Muscle layer of duodenum (tissue), 2 donors: Measurements from ENCODE around the gene RIPOR2.

Source experiments
- H3K27ac ChIP-seq: one replicate; pipeline ENCODE4 v1.7.0; 2013; ENCODE audit warnings: mild to moderate bottlenecking, low read length
- H3K27me3 ChIP-seq: one replicate; pipeline ENCODE4 v1.7.0; 2013; ENCODE audit warnings: low read depth, mild to moderate bottlenecking, control low read depth, low read length
- H3K36me3 ChIP-seq, 2 donors: one replicate each; pipeline ENCODE4 v1.7.0; 2013; ENCODE audit warnings: low read length in 2 of 2, control low read depth in 1 of 2, mild to moderate bottlenecking in 1 of 2; ENCODE audit not compliant: insufficient read depth in 2 of 2, control insufficient read depth in 1 of 2
- H3K4me1 ChIP-seq, 2 donors: one replicate each; pipeline ENCODE4 v1.7.0; 2013; ENCODE audit warnings: low read length in 2 of 2, mild to moderate bottlenecking in 2 of 2, control low read depth in 1 of 2, moderate library complexity in 1 of 2; ENCODE audit not compliant: insufficient read depth in 2 of 2, control insufficient read depth in 1 of 2
- H3K4me3 ChIP-seq, 2 donors: one replicate each; pipeline ENCODE4 v1.7.0; 2013; ENCODE audit warnings: low read length in 2 of 2, low read depth in 1 of 2, mild to moderate bottlenecking in 1 of 2
- H3K9me3 ChIP-seq, 2 donors: one replicate each; pipeline ENCODE4 v1.7.0; 2013; ENCODE audit warnings: low read length in 2 of 2, control low read depth in 1 of 2, mild to moderate bottlenecking in 1 of 2; ENCODE audit not compliant: control insufficient read depth in 1 of 2
- donor health status: healthy.

The RIPOR2 gene

GRCh38 chr6:24910331-24910960 lies 25.3 kb downstream of the RIPOR2 start:
- no peaks in the 10 kb centered on the region for H3K9me3 ChIP-seq
- H3K27me3 ChIP-seq: no peaks in the 10 kb centered on the region
- H3K4me3 ChIP-seq: peak overlapping the region; percentile 66 to 81
- H3K4me1 ChIP-seq: peaks cover 0 to 20% of the 10 kb centered on the region in 2 donors
- H3K27ac ChIP-seq: no peak overlapping the region
- H3K36me3 ChIP-seq: no peaks in the 10 kb centered on the region

GRCh38 chr6:24909241-24910216 lies 26.2 kb downstream of the RIPOR2 start:
- Histone ChIP-seq H3K36me3 (no peaks in the 10 kb centered on the region), H3K27me3 (no peaks in the 10 kb centered on the region), H3K27ac (no peak overlapping the region), H3K4me3 (peak overlapping the region; percentile 66 to 81), H3K9me3 (no peaks in the 10 kb centered on the region), H3K4me1 (peaks cover 0 to 20% of the 10 kb centered on the region in 2 donors)

- H3K4me3 ChIP-seq: peak overlapping the region; percentile 11 to 13
These were observed 27.1 kb downstream of the RIPOR2 start for GRCh38 chr6:24908650-24909035.

DNA sequence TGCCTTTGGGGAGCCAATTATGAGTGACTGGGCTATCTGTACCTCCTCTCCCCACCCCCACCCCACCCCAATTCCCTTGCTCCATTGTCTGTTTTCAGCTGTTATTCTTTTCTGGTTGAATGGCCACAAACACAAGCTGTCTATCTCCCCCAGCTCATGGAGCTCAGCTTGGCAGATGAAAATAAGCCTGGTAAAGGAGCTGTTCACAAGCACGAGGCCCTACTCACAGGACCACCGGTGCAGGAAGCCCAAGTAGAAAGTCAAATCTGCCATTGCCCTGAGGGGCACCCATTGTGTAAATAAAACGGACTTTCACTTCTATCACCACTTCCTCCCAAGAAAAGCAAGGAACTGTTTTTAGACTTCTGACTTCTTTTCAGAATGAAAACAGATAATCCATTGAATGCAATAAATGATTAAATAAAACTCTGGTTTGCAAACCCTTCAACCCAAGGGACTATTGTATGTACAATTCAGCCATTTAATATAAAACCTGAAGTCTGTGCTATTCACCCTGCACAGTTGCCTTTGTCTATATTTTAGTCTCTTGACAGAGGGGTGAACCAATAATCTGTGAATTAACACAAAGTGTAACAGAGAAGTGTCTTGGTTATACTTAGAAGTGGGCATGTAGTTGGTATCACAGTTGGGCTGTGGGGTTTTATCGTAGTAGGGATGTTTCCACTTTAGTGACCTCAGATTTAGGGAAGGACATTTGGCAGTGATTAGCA lies 27.7 kb downstream of the RIPOR2 start:
- Histone ChIP-seq H3K4me1 (peaks cover 0 to 20% of the 10 kb centered on the region in 2 donors), H3K27ac (no peak overlapping the region), H3K9me3 (no peaks in the 10 kb centered on the region), H3K4me3 (no peak overlapping the region), H3K27me3 (no peaks in the 10 kb centered on the region), H3K36me3 (no peaks in the 10 kb centered on the region)

More at GRCh38 chr6:24908650-24909035, 27.1 kb downstream of the RIPOR2 start:
- Histone ChIP-seq H3K4me1 (peaks cover 0 to 20% of the 10 kb centered on the region in 2 donors), H3K27me3 (no peaks in the 10 kb centered on the region), H3K9me3 (no peaks in the 10 kb centered on the region), H3K36me3 (no peaks in the 10 kb centered on the region), H3K27ac (no peak overlapping the region)

- peaks cover 0 to 13% of the 10 kb centered on the region in 2 donors for H3K4me1 ChIP-seq
- H3K36me3 ChIP-seq: no peaks in the 10 kb centered on the region
- no peak overlapping the region for H3K27ac ChIP-seq
- no peaks in the 10 kb centered on the region for H3K27me3 ChIP-seq
- H3K9me3 ChIP-seq: no peaks in the 10 kb centered on the region
- no peak overlapping the region for H3K4me3 ChIP-seq
These were observed 29.4 kb downstream of the RIPOR2 start for GRCh38 chr6:24906314-24906713.

GRCh38 chr6:24905483-24905882 lies 30.3 kb downstream of the RIPOR2 start:
- no peaks in the 10 kb centered on the region for H3K9me3 ChIP-seq
- H3K4me1 ChIP-seq: peaks cover 0 to 11% of the 10 kb centered on the region in 2 donors
- no peak overlapping the region for H3K27ac ChIP-seq
- no peaks in the 10 kb centered on the region for H3K36me3 ChIP-seq
- H3K4me3 ChIP-seq: no peak overlapping the region
- no peaks in the 10 kb centered on the region for H3K27me3 ChIP-seq

DNA sequence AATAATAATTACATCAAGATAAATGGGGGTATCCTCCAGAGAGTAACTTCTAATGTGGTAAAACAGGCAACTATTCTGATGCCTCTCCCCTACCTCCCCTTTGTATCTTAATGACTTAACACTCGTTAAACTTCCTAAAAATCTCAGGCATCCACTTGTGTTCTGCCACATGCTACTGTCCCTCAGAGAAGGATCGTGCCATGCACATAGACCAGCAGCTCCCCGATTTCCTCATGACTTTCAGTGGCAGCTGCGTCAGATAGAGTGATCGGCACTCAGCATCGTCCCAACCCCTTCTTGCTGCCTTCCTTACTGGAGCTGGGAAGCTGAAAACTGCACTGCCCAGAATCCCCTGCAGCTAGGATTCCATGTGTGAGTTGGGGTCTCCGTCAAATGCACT lies 32.1 kb downstream of the RIPOR2 start:
- Histone ChIP-seq H3K4me3 (no peak overlapping the region), H3K4me1 (no peaks in the 10 kb centered on the region), H3K36me3 (no peaks in the 10 kb centered on the region), H3K27ac (no peak overlapping the region), H3K9me3 (no peaks in the 10 kb centered on the region), H3K27me3 (no peaks in the 10 kb centered on the region)

GRCh38 chr6:24902782-24903181 lies 33.0 kb downstream of the RIPOR2 start:
- no peaks in the 10 kb centered on the region for H3K27me3 ChIP-seq
- no peak overlapping the region for H3K27ac ChIP-seq
- no peaks in the 10 kb centered on the region for H3K36me3 ChIP-seq

GRCh38 chr6:24901698-24902328 lies 33.9 kb downstream of the RIPOR2 start:
- no peak overlapping the region for H3K4me3 ChIP-seq
- H3K27ac ChIP-seq: no peak overlapping the region
- H3K36me3 ChIP-seq: no peaks in the 10 kb centered on the region
- H3K4me1 ChIP-seq: no peaks in the 10 kb centered on the region
- no peaks in the 10 kb centered on the region for H3K27me3 ChIP-seq
- no peaks in the 10 kb centered on the region for H3K9me3 ChIP-seq

More at GRCh38 chr6:24902782-24903181, 33.0 kb downstream of the RIPOR2 start:
- Histone ChIP-seq H3K4me1 (no peaks in the 10 kb centered on the region), H3K9me3 (no peaks in the 10 kb centered on the region), H3K4me3 (no peak overlapping the region)

DNA sequence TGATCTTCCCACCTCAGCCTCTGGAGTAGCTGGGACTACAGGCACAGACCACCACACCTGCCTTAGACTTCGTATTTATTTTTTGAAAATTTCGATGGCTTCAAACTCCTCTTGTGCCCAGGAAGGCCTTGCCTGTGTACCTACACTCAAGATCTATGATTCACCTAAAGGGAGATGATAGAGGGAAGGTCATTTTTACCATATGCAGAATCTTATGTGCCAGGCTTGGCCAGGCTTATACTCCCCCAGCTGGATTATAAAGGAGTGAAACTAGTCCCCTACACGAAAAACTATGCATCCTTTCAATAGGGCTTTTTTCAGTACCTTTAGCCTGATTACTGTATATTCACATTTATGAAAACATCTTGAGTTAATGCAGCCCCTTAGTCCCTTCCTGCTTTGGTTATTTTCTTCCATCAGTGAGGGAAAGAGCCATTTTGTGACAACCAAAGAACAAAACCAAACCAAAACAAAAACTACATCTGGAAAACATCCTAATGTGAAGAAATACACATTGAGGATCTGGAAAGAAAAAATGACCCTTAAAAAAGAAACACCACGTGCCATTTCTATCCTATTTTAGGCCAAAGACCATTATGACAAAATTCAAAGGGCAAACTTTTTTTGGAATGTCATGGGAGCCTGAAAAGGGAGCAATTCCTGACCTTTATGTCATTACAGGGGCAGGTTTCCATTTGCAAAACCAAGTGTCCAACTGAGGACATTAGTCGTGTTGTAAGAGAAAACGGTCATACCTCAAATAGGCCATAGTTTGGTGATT lies 34.7 kb downstream of the RIPOR2 start:
- no peaks in the 10 kb centered on the region for H3K36me3 ChIP-seq
- no peak overlapping the region for H3K4me3 ChIP-seq
- H3K27me3 ChIP-seq: no peaks in the 10 kb centered on the region
- H3K4me1 ChIP-seq: no peaks in the 10 kb centered on the region
- H3K27ac ChIP-seq: no peak overlapping the region
- H3K9me3 ChIP-seq: no peaks in the 10 kb centered on the region
